Skeletal muscle satellite cell (primary cell): Measurements from ENCODE around the gene ATMIN. TPM values are rescaled to one million over a fixed set of nuclear protein-coding genes. Genes with fewer than 3 reads are reported as not detected.

Experiments
- H3K27me3 ChIP-seq: 2 replicates; pipeline ENCODE4 v1.7.0; 2013; ENCODE audit warnings: low read length; ENCODE audit not compliant: control insufficient read depth, insufficient read depth
- H3K36me3 ChIP-seq: 2 replicates; pipeline ENCODE4 v1.7.0; 2013; ENCODE audit warnings: mild to moderate bottlenecking, control low read depth, low read length; ENCODE audit not compliant: insufficient read depth
- H3K4me1 ChIP-seq: 2 replicates; pipeline ENCODE4 v1.7.0; 2013; ENCODE audit warnings: low read length; ENCODE audit not compliant: control insufficient read depth, insufficient read depth
- H3K4me2 ChIP-seq: 2 replicates; pipeline ENCODE4 v1.7.0; 2013; ENCODE audit warnings: mild to moderate bottlenecking, low read length
- H3K4me3 ChIP-seq: 2 replicates; pipeline ENCODE4 v1.7.0; 2013; ENCODE audit warnings: low read length
- H3K9ac ChIP-seq: 2 replicates; pipeline ENCODE4 v1.7.0; 2013; ENCODE audit warnings: mild to moderate bottlenecking, low read depth, low read length, moderate library complexity
- H3K9me3 ChIP-seq: replicated peaks from 2 replicates; pipeline ENCODE4 v1.7.0; 2013; ENCODE audit warnings: mild to moderate bottlenecking, control low read depth, low read length
- small RNA-seq: library from RNA; depleted of rRNA; stranded (forward); fragments of <200 nt; gene quantifications from one replicate; pipeline ENCODE3, GENCODE V24; 2012

Gene ATMIN

GRCh38 chr16:81096715-81097208 lies 61.1 kb downstream of the ATMIN start:
- Histone ChIP-seq H3K9me3 (no peaks in the 10 kb centered on the region), H3K4me3 (peak overlapping the region; percentile 60), H3K36me3 (no peaks in the 10 kb centered on the region), H3K27me3 (no peaks in the 10 kb centered on the region), H3K9ac (no peak overlapping the region), H3K4me1 (peaks cover 5% of the 10 kb centered on the region), H3K4me2 (peak overlapping the region; percentile 96)

Small RNAs within 50 kb of the gene (small RNA-seq; reads per million reads assigned to genes)
- gene AC092718.3: not detected
